MM.1S (cell line): ENCODE measurements around the gene IL10.

ENCODE experiments used
- CTCF ChIP-seq: fragments of 300-600 bp; sonication (generic); IDR thresholded peaks from 2 replicates; pipeline ENCODE4 v1.5.1; 2016; ENCODE audit warnings: antibody characterized with exemption, low read length, mixed read lengths
- EZH2 ChIP-seq: fragments of 300-600 bp; sonication (generic); optimal IDR thresholded peaks from 2 replicates; pipeline ENCODE3; 2017; ENCODE audit warnings: low read depth, mild to moderate bottlenecking, antibody characterized with exemption, low read length, mixed read lengths

- TF ChIP-seq EZH2: no peak
- no peak for TF ChIP-seq CTCF
Observed at GRCh38 chr1:206799311-206799710, 27.0 kb upstream of the IL10 start.
